Gastroesophageal sphincter (tissue), 4 donors: ENCODE measurements around the gene GYS1. TPM values are rescaled to one million over a fixed set of nuclear protein-coding genes. Genes with fewer than 3 reads are reported as not detected.

Source experiments
- ATAC-seq: fragments of 150-250 bp; one replicate; pipeline ENCODE4 v1.9.1; 2016; ENCODE audit warnings: mild to moderate bottlenecking, moderate library complexity
- H3K27ac ChIP-seq, 4 donors: fragments of 200-600 bp; sonication (generic) in 3 of 4; 1 replicate in 3 of 4; 2 replicates in 1 of 4; pipeline ENCODE4 v1.5.1; 2016 to 2019
- H3K27me3 ChIP-seq: fragments of 200-600 bp; sonication (generic); one replicate; pipeline ENCODE4 v1.5.1; 2019
- H3K36me3 ChIP-seq, 2 donors: fragments of 200-600 bp; sonication (generic); one replicate each; pipeline ENCODE4 v1.5.1; 2019; ENCODE audit warnings: control low read depth in 1 of 2
- H3K4me1 ChIP-seq, 3 donors: fragments of 200-600 bp; sonication (generic); 1 replicate in 2 of 3; 2 replicates in 1 of 3; pipeline ENCODE4 v1.5.1; 2016 to 2019; ENCODE audit warnings: control low read depth in 2 of 3
- H3K4me3 ChIP-seq, 2 donors: fragments of 200-600 bp; sonication (generic); one replicate each; pipeline ENCODE4 v1.5.1; 2019; ENCODE audit warnings: mild to moderate bottlenecking in 1 of 2, moderate library complexity in 1 of 2
- H3K9me3 ChIP-seq, 3 donors: fragments of 200-600 bp; sonication (generic); one replicate each; pipeline ENCODE4 v1.5.1; 2017 to 2019; ENCODE audit warnings: control low read depth in 2 of 3
- CTCF ChIP-seq, 4 experiments: fragments of 200-600 bp in 2 of 4; fragments of 450-650 bp in 2 of 4; sonication (generic) in 1 of 4; IDR thresholded peaks; one replicate each; pipeline ENCODE4 v1.5.1; 2017 to 2019; ENCODE audit warnings: antibody characterized with exemption in 4 of 4, mild to moderate bottlenecking in 2 of 4, moderate library complexity in 2 of 4
- EP300 ChIP-seq: sonication (generic); formaldehyde crosslinking; IDR thresholded peaks from one replicate; pipeline ENCODE4 v1.6.1; 2017; ENCODE audit warnings: antibody characterized with exemption, mild to moderate bottlenecking
- POLR2A ChIP-seq, 2 donors: fragments of 450-650 bp; IDR thresholded peaks; one replicate each; pipeline ENCODE4 v1.6.1; 2017; ENCODE audit warnings: antibody characterized with exemption in 2 of 2, mild to moderate bottlenecking in 2 of 2, moderate library complexity in 1 of 2
- POLR2AphosphoS5 ChIP-seq: sonication (generic); formaldehyde crosslinking; IDR thresholded peaks from one replicate; pipeline ENCODE4 v1.6.1; 2017; ENCODE audit warnings: antibody characterized with exemption
- WGBS, 2 donors: methylation state at CpG; one replicate each; pipeline ENCODE4 v1.1.5; 2018; ENCODE audit warnings: low coverage in 1 of 2; 5-methylcytosine and 5-hydroxymethylcytosine counted together
- total RNA-seq, 4 donors: library from RNA; depleted of rRNA; stranded (reverse); fragments of >200 nt; gene quantifications; one replicate each; pipeline ENCODE4 v1.1.0, GENCODE V29; 2016

The GYS1 gene
- total RNA-seq, 4 donors from 2014 or later, result 22.1 to 44.4 (median 38.5) TPM

DNA sequence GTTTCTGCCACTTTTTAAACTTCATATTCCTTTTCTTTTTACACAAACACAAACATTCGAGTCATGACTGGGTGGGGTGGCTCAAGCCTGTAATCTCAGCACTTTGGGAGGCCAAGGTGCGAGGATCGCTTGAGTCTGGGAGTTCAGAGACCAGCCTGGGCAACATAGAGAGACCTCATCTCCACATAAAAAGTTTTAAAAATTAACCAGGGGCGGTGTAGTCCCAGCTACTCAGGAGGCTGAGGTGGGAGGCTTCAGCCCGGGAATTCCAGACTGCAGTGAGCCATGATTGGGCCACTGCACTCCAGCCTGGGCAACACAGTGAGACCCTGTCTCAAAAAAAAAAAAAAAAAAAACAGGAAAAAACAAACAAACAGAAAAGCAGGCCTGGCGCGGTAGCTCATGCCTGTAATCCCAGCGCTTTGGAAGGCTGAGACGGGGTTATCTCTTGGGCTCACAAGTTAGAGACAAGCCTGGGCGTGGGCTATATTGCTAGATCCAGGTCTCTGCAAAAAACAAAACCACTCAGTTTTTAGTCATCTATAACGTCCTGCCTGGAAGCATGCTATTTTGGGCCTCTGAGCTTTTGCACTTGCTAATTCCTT lies 39.0 kb downstream of the GYS1 start:
- Histone ChIP-seq H3K4me3 (peak overlapping the region; percentile 45 to 94), H3K27me3 (no peaks in the 10 kb centered on the region), H3K36me3 (peaks cover 0 to 12% of the 10 kb centered on the region in 2 donors), H3K9me3 (no peaks in the 10 kb centered on the region), H3K4me1 (peaks cover 0 to 23% (median 8%) of the 10 kb centered on the region in 3 donors), H3K27ac (peak overlapping the region; percentile 47 to 92 (median 86))
- WGBS, 2 donors, result 10 to 36% methylated on average over 2 to 9 of the region's 11 CpGs
- no peak for ATAC-seq
- peak; percentile 45 for TF ChIP-seq POLR2AphosphoS5
- no peak for TF ChIP-seq POLR2A (IDR thresholded peaks at IDR 0.05)
- TF ChIP-seq EP300, result no peak
- no peak for TF ChIP-seq CTCF (IDR thresholded peaks at IDR 0.05)

GRCh38 chr19:48953141-48953540 lies 40.0 kb downstream of the GYS1 start:
- no peak for TF ChIP-seq POLR2AphosphoS5
- no peak for TF ChIP-seq EP300
- TF ChIP-seq CTCF (IDR thresholded peaks at IDR 0.05), result no peak
- TF ChIP-seq POLR2A (IDR thresholded peaks at IDR 0.05), result no peak
- no peak for ATAC-seq
- Histone ChIP-seq H3K4me3 (no peak overlapping the region), H3K27me3 (no peaks in the 10 kb centered on the region), H3K9me3 (no peaks in the 10 kb centered on the region), H3K4me1 (peaks cover 0 to 23% (median 8%) of the 10 kb centered on the region in 3 donors), H3K36me3 (peaks cover 0 to 12% of the 10 kb centered on the region in 2 donors), H3K27ac (peak overlapping the region in 2 of 4 donors; percentile 88 to 92)
- 67 to 87% methylated on average over 1 to 3 of the region's 4 CpGs for WGBS, 2 donors

DNA sequence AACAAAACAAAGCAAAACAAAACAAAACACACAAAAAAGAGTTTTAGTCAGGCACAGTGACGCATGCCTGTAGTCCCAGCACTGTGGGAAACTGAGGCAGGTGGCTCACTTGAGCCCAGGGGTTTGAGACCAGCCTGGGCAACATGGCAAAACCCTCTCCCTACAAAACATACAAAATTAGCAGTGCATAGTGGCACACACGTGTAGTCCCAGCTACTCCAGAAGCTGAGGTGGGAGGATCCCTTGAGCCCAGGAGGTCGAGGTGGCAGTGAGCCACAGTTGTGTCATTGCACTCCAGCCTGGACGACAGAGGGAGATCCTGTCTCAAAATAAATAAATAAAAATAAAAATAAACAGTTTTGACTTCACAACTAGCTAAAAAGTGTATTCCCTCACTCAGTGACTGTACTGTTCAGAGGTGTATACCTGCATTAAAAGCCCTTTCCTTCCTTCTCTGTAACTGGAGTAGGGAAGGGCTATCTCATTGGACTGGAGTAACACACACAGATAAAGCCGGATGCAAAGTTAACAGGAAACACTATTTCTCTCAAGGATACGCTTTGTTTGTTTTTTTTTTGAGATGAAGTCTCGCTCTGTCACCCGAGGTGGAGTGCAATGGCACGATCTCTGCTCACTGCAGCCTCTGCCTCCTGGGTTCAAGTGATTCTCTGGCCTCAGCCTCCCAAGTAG lies 42.1 kb downstream of the GYS1 start:
- Histone ChIP-seq H3K27me3 (no peaks in the 10 kb centered on the region), H3K4me1 (peaks cover 0 to 19% (median 8%) of the 10 kb centered on the region in 3 donors), H3K9me3 (no peaks in the 10 kb centered on the region), H3K36me3 (peaks cover 0 to 2% of the 10 kb centered on the region in 2 donors), H3K27ac (no peak overlapping the region), H3K4me3 (no peak overlapping the region)
- TF ChIP-seq POLR2AphosphoS5 (no peak), CTCF (IDR thresholded peaks at IDR 0.05) (no peak), POLR2A (IDR thresholded peaks at IDR 0.05) (no peak), EP300 (no peak)
- 38 to 50% methylated on average over 5 to 7 of the region's 9 CpGs for WGBS, 2 donors
- ATAC-seq, result no peak

DNA sequence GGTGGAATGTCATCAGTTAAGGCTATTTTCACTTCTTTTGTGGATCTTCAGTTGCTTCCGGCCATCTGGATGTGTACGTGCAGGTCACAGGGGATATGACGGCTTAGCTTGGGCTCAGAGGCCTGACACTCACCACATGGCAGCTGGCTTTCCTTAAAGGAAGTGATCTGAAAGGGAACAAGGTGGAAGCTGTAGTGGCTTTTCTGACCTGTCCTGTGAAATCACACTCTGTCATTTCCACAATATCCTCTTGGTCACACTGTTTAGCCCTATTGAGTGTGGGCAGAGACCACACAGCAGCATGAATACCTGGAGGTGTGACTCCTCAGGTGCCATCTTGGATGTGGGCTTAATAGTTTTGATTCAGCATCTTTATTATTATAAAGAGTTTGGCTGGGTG lies 43.0 kb downstream of the GYS1 start:
- WGBS, 2 donors, result 61% methylated on average over 3 of the region's 3 CpGs; no CpG with 5 or more reads in 1 of the 2 donors
- H3K27ac ChIP-seq, result no peak overlapping the region
- no peak for ATAC-seq
- peaks cover 0 to 10% (median 0%) of the 10 kb centered on the region in 3 donors for H3K4me1 ChIP-seq
- TF ChIP-seq POLR2AphosphoS5 (no peak), POLR2A (IDR thresholded peaks at IDR 0.05) (no peak)
- no peaks in the 10 kb centered on the region for H3K27me3 ChIP-seq
- no peaks in the 10 kb centered on the region for H3K36me3 ChIP-seq
- no peaks in the 10 kb centered on the region for H3K9me3 ChIP-seq
- H3K4me3 ChIP-seq, result no peak overlapping the region

DNA sequence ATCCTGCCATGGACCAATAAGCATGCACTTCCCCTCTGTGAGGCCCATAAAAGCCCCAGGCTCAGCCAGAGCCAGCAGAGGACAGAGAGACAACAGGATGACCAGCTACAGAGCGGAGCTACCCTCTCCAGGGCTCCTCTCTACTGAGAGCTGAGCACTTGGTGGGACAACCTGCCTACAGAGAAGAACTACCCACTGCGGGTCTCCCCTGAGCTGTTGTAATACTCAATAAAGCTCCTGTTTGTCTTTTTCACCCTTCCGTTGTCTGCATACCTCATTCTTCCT lies 45.9 kb downstream of the GYS1 start:
- 90% methylated on average over 2 of the region's 3 CpGs; no CpG with 5 or more reads in 1 of the 2 donors for WGBS, 2 donors
- TF ChIP-seq CTCF (IDR thresholded peaks at IDR 0.05) (no peak), POLR2A (IDR thresholded peaks at IDR 0.05) (no peak), EP300 (no peak), POLR2AphosphoS5 (no peak)
- H3K27ac ChIP-seq, result no peak overlapping the region
- no peaks in the 10 kb centered on the region for H3K4me1 ChIP-seq
- no peak overlapping the region for H3K4me3 ChIP-seq
- no peak for ATAC-seq
- H3K27me3 ChIP-seq, result no peaks in the 10 kb centered on the region
- H3K36me3 ChIP-seq, result no peaks in the 10 kb centered on the region
- no peaks in the 10 kb centered on the region for H3K9me3 ChIP-seq
